NOMO-1 treated with dmso at 0.1 percent for 144 hours (cell line): ENCODE results near the gene KCP.

Experiments used
- DNase-seq: peaks from one replicate; lab custom pipeline; 2025; ENCODE audit not compliant: unreplicated experiment; lab: John Stamatoyannopoulos, UW

The KCP gene

GRCh38 chr7:128829391-128830166 lies 80.9 kb downstream of the KCP start:
- DNase-seq = no peak

GRCh38 chr7:128827971-128828711 lies 82.4 kb downstream of the KCP start:
- DNase-seq = no peak

- no peak for DNase-seq
Measured at GRCh38 chr7:128827248-128827958, 83.1 kb downstream of the KCP start.

GRCh38 chr7:128826916-128827247 lies 83.6 kb downstream of the KCP start:
- no peak for DNase-seq
